Type B pancreatic cell (in vitro differentiated cells): Measurements from ENCODE around the gene NDUFA13. TPM values are rescaled to one million over a fixed set of nuclear protein-coding genes. Genes with fewer than 3 reads are reported as not detected.

Source experiments
- DNase-seq: peaks from one replicate; pipeline ENCODE4 v3.0.0; 2021; ENCODE audit warnings: mixed read lengths; ENCODE audit not compliant: unreplicated experiment; ENCODE audit errors: extremely low spot score
- H3K27ac Mint-ChIP-seq: 2 replicates; pipeline ENCODE4 v1.8.0; 2021; ENCODE audit warnings: mild to moderate bottlenecking, mixed read lengths
- H3K27me3 Mint-ChIP-seq: 2 replicates; pipeline ENCODE4 v1.8.0; 2021; ENCODE audit warnings: mixed read lengths
- H3K36me3 Mint-ChIP-seq: 2 replicates; pipeline ENCODE4 v1.8.0; 2021; ENCODE audit warnings: mixed read lengths
- H3K4me1 Mint-ChIP-seq: one replicate; pipeline ENCODE4 v1.8.0; 2021; ENCODE audit warnings: mixed read lengths; ENCODE audit not compliant: unreplicated experiment
- H3K4me3 Mint-ChIP-seq: 2 replicates; pipeline ENCODE4 v1.8.0; 2021; ENCODE audit warnings: mild to moderate bottlenecking, mixed read lengths
- H3K9me3 Mint-ChIP-seq: 2 replicates; pipeline ENCODE4 v1.8.0; 2021; ENCODE audit warnings: mixed read lengths
- CTCF ChIP-seq: fragments of 200-600 bp; sonication (generic); conservative IDR thresholded peaks from 2 replicates; pipeline ENCODE4 v1.5.0; 2021; ENCODE audit warnings: antibody characterized with exemption, mild to moderate bottlenecking
- total RNA-seq: library from RNA; stranded (reverse); gene quantifications from 2 replicates; pipeline ENCODE4 v1.2.1, GENCODE V29; 2021; ENCODE audit warnings: low replicate concordance

The NDUFA13 gene
- total RNA-seq, 1 donor from 2014 or later = 396 TPM

GRCh38 chr19:19527371-19527656 is 11.3 kb downstream of the NDUFA13 start:
- no peak overlapping the region for H3K27ac Mint-ChIP-seq
- H3K27me3 Mint-ChIP-seq = no peaks in the 10 kb centered on the region
- no peak for DNase-seq
- no peak overlapping the region for H3K4me3 Mint-ChIP-seq
- TF ChIP-seq CTCF = no peak
- no peaks in the 10 kb centered on the region for H3K9me3 Mint-ChIP-seq
- peaks cover 15% of the 10 kb centered on the region for H3K4me1 Mint-ChIP-seq
- no peaks in the 10 kb centered on the region for H3K36me3 Mint-ChIP-seq

- Mint-ChIP-seq H3K27ac (no peak overlapping the region), H3K36me3 (no peaks in the 10 kb centered on the region)
- DNase-seq = no peak
Measured at GRCh38 chr19:19527674-19528625, 11.9 kb downstream of the NDUFA13 start.

GRCh38 chr19:19528721-19529490 is 12.9 kb downstream of the NDUFA13 start, which contains the start of gene YJEFN3:
Gene YJEFN3, plus strand, starts transcription at chr19:19528911. Its CDS starts 22 bp downstream, at chr19:19528933.
- Mint-ChIP-seq H3K9me3 (no peaks in the 10 kb centered on the region), H3K4me3 (no peak within 1 kb of the TSS), H3K27me3 (no peaks in the 10 kb centered on the region), H3K36me3 (no peaks in the 10 kb centered on the region), H3K27ac (no peak within 1 kb of the TSS), H3K4me1 (peaks cover 14% of the 10 kb centered on the region)
- no peak for TF ChIP-seq CTCF
- DNase-seq = no peak

More at GRCh38 chr19:19527674-19528625, 11.9 kb downstream of the NDUFA13 start:
- peaks cover 11% of the 10 kb centered on the region for H3K4me1 Mint-ChIP-seq
- no peak overlapping the region for H3K4me3 Mint-ChIP-seq
- no peaks in the 10 kb centered on the region for H3K27me3 Mint-ChIP-seq
- H3K9me3 Mint-ChIP-seq = no peaks in the 10 kb centered on the region
- TF ChIP-seq CTCF = no peak

GRCh38 chr19:19529783-19530422 is 13.9 kb downstream of the NDUFA13 start:
- no peaks in the 10 kb centered on the region for H3K36me3 Mint-ChIP-seq
- no peak overlapping the region for H3K27ac Mint-ChIP-seq
- no peak for DNase-seq
- H3K9me3 Mint-ChIP-seq = no peaks in the 10 kb centered on the region
- no peaks in the 10 kb centered on the region for H3K27me3 Mint-ChIP-seq
- H3K4me3 Mint-ChIP-seq = no peak overlapping the region
- peaks cover 17% of the 10 kb centered on the region for H3K4me1 Mint-ChIP-seq
- no peak for TF ChIP-seq CTCF

GRCh38 chr19:19530423-19530804 is 14.4 kb downstream of the NDUFA13 start:
- H3K4me3 Mint-ChIP-seq = no peak overlapping the region
- no peak for TF ChIP-seq CTCF
- H3K9me3 Mint-ChIP-seq = no peaks in the 10 kb centered on the region
- no peak overlapping the region for H3K27ac Mint-ChIP-seq
- H3K27me3 Mint-ChIP-seq = no peaks in the 10 kb centered on the region
- peaks cover 17% of the 10 kb centered on the region for H3K4me1 Mint-ChIP-seq
- DNase-seq = no peak
- H3K36me3 Mint-ChIP-seq = no peaks in the 10 kb centered on the region
